ENCODE measurements around the gene MED25. TPM values are rescaled to one million over a fixed set of nuclear protein-coding genes. Genes with fewer than 3 reads are reported as not detected.
A peak's percentile ranks its signal among the peaks of the same experiment; 100 is the strongest.

MED25 gene
- total RNA-seq, 1 experiment from 2014 or later: 81.2 TPM

DNA sequence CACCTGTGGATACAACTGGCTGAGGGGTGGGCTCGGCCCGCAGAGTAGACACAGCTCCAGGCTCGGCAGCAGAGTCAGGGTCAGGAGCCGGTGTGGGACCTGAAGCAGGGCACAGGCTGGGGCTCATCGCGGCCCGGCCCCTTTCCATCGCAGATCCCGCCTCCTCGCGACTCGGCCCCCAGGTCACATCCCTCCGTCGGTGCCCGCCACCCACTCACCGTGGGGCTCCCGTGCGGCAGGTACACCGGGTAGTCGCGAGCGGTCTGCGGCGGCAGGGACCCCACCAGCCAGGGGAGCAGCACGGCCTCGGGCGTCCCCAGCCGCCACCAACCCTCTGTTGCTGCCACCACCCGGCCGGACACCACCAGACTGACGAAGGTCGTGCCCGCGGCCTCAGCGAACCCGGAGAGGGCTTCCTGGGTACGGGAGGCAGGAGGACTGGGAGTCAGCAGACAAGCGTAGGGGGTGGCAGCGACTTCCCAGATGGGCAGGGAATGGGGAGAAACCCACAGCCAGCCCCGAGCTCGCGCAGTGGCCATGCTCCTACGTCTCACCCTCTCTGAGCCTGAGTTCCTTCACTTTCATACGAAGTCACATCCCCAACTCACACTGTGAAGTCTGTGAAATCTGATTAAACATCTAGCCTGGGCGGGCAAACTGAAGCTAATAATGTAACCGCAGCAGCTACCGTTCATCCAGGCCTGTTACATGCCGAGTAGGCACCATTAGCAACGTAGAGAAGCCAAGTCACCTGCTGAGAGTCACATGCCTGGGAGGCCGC is 8.7 kb upstream of the MED25 start (continued):
- TF ChIP-seq, protein P1, sequence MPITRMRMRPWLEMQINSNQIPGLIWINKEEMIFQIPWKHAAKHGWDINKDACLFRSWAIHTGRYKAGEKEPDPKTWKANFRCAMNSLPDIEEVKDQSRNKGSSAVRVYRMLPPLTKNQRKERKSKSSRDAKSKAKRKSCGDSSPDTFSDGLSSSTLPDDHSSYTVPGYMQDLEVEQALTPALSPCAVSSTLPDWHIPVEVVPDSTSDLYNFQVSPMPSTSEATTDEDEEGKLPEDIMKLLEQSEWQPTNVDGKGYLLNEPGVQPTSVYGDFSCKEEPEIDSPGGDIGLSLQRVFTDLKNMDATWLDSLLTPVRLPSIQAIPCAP (CRISPR knock-in tag; IDR thresholded peaks at IDR 0.05): no peak
- TF ChIP-seq NFYB (CRISPR knock-in tag; conservative IDR thresholded peaks at IDR 0.05; ENCODE audit: low read depth) (no peak), ZBTB21 (CRISPR knock-in tag; IDR thresholded peaks at IDR 0.05; ENCODE audit: borderline replicate concordance) (no peak; the same call in 1 of the 2 replicates), NR3C1 (CRISPR knock-in tag; conservative IDR thresholded peaks at IDR 0.05; ENCODE audit: low read depth) (no peak), OVOL2 (CRISPR knock-in tag; IDR thresholded peaks at IDR 0.05; ENCODE audit: borderline replicate concordance) (no peak), RELA (CRISPR knock-in tag; IDR thresholded peaks at IDR 0.05; ENCODE audit: borderline replicate concordance) (no peak), ZNF263 (CRISPR knock-in tag; IDR thresholded peaks at IDR 0.05; ENCODE audit: low read depth) (no peak), FOXJ3 (CRISPR knock-in tag; IDR thresholded peaks at IDR 0.05; ENCODE audit: borderline replicate concordance) (no peak), ZNF138 (CRISPR knock-in tag; conservative IDR thresholded peaks at IDR 0.05) (peak; percentile 65; the same call in 1 of the 2 replicates), ZNF423 (CRISPR knock-in tag; IDR thresholded peaks at IDR 0.05) (no peak), PRRX2 (CRISPR knock-in tag; IDR thresholded peaks at IDR 0.05) (no peak)
- TF ChIP-seq, protein P2, sequence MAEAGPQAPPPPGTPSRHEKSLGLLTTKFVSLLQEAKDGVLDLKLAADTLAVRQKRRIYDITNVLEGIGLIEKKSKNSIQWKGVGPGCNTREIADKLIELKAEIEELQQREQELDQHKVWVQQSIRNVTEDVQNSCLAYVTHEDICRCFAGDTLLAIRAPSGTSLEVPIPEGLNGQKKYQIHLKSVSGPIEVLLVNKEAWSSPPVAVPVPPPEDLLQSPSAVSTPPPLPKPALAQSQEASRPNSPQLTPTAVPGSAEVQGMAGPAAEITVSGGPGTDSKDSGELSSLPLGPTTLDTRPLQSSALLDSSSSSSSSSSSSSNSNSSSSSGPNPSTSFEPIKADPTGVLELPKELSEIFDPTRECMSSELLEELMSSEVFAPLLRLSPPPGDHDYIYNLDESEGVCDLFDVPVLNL (CRISPR knock-in tag; IDR thresholded peaks at IDR 0.05; ENCODE audit: borderline replicate concordance, low read depth): no peak
- TF ChIP-seq, protein P3, sequence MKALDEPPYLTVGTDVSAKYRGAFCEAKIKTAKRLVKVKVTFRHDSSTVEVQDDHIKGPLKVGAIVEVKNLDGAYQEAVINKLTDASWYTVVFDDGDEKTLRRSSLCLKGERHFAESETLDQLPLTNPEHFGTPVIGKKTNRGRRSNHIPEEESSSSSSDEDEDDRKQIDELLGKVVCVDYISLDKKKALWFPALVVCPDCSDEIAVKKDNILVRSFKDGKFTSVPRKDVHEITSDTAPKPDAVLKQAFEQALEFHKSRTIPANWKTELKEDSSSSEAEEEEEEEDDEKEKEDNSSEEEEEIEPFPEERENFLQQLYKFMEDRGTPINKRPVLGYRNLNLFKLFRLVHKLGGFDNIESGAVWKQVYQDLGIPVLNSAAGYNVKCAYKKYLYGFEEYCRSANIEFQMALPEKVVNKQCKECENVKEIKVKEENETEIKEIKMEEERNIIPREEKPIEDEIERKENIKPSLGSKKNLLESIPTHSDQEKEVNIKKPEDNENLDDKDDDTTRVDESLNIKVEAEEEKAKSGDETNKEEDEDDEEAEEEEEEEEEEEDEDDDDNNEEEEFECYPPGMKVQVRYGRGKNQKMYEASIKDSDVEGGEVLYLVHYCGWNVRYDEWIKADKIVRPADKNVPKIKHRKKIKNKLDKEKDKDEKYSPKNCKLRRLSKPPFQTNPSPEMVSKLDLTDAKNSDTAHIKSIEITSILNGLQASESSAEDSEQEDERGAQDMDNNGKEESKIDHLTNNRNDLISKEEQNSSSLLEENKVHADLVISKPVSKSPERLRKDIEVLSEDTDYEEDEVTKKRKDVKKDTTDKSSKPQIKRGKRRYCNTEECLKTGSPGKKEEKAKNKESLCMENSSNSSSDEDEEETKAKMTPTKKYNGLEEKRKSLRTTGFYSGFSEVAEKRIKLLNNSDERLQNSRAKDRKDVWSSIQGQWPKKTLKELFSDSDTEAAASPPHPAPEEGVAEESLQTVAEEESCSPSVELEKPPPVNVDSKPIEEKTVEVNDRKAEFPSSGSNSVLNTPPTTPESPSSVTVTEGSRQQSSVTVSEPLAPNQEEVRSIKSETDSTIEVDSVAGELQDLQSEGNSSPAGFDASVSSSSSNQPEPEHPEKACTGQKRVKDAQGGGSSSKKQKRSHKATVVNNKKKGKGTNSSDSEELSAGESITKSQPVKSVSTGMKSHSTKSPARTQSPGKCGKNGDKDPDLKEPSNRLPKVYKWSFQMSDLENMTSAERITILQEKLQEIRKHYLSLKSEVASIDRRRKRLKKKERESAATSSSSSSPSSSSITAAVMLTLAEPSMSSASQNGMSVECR (CRISPR knock-in tag; IDR thresholded peaks at IDR 0.05; ENCODE audit: borderline replicate concordance): no peak
- TF ChIP-seq, protein P4, sequence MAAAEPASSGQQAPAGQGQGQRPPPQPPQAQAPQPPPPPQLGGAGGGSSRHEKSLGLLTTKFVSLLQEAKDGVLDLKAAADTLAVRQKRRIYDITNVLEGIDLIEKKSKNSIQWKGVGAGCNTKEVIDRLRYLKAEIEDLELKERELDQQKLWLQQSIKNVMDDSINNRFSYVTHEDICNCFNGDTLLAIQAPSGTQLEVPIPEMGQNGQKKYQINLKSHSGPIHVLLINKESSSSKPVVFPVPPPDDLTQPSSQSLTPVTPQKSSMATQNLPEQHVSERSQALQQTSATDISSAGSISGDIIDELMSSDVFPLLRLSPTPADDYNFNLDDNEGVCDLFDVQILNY (CRISPR knock-in tag; IDR thresholded peaks at IDR 0.05): 0 out of 2 replicates have a peak, but pooled peaks have one; percentile 49
- TF ChIP-seq, protein P5, sequence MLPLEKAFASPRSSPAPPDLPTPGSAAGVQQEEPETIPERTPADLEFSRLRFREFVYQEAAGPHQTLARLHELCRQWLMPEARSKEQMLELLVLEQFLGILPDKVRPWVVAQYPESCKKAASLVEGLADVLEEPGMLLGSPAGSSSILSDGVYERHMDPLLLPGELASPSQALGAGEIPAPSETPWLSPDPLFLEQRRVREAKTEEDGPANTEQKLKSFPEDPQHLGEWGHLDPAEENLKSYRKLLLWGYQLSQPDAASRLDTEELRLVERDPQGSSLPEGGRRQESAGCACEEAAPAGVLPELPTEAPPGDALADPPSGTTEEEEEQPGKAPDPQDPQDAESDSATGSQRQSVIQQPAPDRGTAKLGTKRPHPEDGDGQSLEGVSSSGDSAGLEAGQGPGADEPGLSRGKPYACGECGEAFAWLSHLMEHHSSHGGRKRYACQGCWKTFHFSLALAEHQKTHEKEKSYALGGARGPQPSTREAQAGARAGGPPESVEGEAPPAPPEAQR (CRISPR knock-in tag; IDR thresholded peaks at IDR 0.05): no peak
- TF ChIP-seq, protein P6, sequence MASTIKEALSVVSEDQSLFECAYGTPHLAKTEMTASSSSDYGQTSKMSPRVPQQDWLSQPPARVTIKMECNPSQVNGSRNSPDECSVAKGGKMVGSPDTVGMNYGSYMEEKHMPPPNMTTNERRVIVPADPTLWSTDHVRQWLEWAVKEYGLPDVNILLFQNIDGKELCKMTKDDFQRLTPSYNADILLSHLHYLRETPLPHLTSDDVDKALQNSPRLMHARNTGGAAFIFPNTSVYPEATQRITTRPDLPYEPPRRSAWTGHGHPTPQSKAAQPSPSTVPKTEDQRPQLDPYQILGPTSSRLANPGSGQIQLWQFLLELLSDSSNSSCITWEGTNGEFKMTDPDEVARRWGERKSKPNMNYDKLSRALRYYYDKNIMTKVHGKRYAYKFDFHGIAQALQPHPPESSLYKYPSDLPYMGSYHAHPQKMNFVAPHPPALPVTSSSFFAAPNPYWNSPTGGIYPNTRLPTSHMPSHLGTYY (CRISPR knock-in tag; IDR thresholded peaks at IDR 0.05): no peak
- TF ChIP-seq, protein P7, sequence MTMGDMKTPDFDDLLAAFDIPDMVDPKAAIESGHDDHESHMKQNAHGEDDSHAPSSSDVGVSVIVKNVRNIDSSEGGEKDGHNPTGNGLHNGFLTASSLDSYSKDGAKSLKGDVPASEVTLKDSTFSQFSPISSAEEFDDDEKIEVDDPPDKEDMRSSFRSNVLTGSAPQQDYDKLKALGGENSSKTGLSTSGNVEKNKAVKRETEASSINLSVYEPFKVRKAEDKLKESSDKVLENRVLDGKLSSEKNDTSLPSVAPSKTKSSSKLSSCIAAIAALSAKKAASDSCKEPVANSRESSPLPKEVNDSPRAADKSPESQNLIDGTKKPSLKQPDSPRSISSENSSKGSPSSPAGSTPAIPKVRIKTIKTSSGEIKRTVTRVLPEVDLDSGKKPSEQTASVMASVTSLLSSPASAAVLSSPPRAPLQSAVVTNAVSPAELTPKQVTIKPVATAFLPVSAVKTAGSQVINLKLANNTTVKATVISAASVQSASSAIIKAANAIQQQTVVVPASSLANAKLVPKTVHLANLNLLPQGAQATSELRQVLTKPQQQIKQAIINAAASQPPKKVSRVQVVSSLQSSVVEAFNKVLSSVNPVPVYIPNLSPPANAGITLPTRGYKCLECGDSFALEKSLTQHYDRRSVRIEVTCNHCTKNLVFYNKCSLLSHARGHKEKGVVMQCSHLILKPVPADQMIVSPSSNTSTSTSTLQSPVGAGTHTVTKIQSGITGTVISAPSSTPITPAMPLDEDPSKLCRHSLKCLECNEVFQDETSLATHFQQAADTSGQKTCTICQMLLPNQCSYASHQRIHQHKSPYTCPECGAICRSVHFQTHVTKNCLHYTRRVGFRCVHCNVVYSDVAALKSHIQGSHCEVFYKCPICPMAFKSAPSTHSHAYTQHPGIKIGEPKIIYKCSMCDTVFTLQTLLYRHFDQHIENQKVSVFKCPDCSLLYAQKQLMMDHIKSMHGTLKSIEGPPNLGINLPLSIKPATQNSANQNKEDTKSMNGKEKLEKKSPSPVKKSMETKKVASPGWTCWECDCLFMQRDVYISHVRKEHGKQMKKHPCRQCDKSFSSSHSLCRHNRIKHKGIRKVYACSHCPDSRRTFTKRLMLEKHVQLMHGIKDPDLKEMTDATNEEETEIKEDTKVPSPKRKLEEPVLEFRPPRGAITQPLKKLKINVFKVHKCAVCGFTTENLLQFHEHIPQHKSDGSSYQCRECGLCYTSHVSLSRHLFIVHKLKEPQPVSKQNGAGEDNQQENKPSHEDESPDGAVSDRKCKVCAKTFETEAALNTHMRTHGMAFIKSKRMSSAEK (CRISPR knock-in tag; IDR thresholded peaks at IDR 0.05; ENCODE audit: borderline replicate concordance): no peak
- TF ChIP-seq, protein P8, sequence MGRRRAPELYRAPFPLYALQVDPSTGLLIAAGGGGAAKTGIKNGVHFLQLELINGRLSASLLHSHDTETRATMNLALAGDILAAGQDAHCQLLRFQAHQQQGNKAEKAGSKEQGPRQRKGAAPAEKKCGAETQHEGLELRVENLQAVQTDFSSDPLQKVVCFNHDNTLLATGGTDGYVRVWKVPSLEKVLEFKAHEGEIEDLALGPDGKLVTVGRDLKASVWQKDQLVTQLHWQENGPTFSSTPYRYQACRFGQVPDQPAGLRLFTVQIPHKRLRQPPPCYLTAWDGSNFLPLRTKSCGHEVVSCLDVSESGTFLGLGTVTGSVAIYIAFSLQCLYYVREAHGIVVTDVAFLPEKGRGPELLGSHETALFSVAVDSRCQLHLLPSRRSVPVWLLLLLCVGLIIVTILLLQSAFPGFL (CRISPR knock-in tag; IDR thresholded peaks at IDR 0.05; ENCODE audit: borderline replicate concordance): no peak
- TF ChIP-seq, protein P9, sequence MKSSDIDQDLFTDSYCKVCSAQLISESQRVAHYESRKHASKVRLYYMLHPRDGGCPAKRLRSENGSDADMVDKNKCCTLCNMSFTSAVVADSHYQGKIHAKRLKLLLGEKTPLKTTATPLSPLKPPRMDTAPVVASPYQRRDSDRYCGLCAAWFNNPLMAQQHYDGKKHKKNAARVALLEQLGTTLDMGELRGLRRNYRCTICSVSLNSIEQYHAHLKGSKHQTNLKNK (CRISPR knock-in tag; IDR thresholded peaks at IDR 0.05): no peak

Measured in WTC11 (cell line).